NB4 (cell line): ENCODE results near the gene ZNF747.

Experiments used
- DNase-seq: peaks from one replicate; pipeline ENCODE4 v3.0.0; 2010; ENCODE audit warnings: low read depth
- H3K4me3 ChIP-seq: one replicate; pipeline ENCODE4 v1.5.1; 2011; ENCODE audit warnings: mild to moderate bottlenecking, low read depth, low read length, moderate library complexity
- CTCF ChIP-seq: IDR thresholded peaks from one replicate; pipeline ENCODE4 v1.5.1; 2012; ENCODE audit warnings: low read depth, low read length
- MAX ChIP-seq: IDR thresholded peaks from 2 replicates; pipeline ENCODE4 v1.6.1; 2011; ENCODE audit warnings: low read depth, low read length
- MYC ChIP-seq: IDR thresholded peaks from 2 replicates; pipeline ENCODE4 v1.6.1; 2011; ENCODE audit warnings: low read depth, low read length
- POLR2A ChIP-seq: IDR thresholded peaks from 2 replicates; pipeline ENCODE4 v1.6.1; 2011; ENCODE audit warnings: mild to moderate bottlenecking; ENCODE audit not compliant: insufficient read length; ENCODE audit errors: extremely low read depth

The ZNF747 gene

GRCh38 chr16:30509081-30509765 is 25.4 kb downstream of the ZNF747 start:
- TF ChIP-seq POLR2A (no peak), MYC (no peak), CTCF (no peak), MAX (no peak)
- DNase-seq = no peak
- no peak overlapping the region for H3K4me3 ChIP-seq

GRCh38 chr16:30503403-30504296 is 31.0 kb downstream of the ZNF747 start:
- DNase-seq = no peak
- TF ChIP-seq POLR2A (no peak), MAX (no peak), CTCF (no peak), MYC (no peak)
- H3K4me3 ChIP-seq = no peak overlapping the region

- no peak for DNase-seq
- no peak for TF ChIP-seq MAX
- no peak for TF ChIP-seq POLR2A
- TF ChIP-seq CTCF = no peak
- TF ChIP-seq MYC = no peak
- no peak overlapping the region for H3K4me3 ChIP-seq
These were observed 35.4 kb downstream of the ZNF747 start for GRCh38 chr16:30499284-30499683.

GRCh38 chr16:30494709-30495108 is 39.9 kb downstream of the ZNF747 start:
- no peak for DNase-seq
- no peak overlapping the region for H3K4me3 ChIP-seq
- TF ChIP-seq MYC (no peak), POLR2A (no peak), CTCF (no peak), MAX (no peak)

GRCh38 chr16:30493941-30494488 is 40.6 kb downstream of the ZNF747 start:
- no peak for DNase-seq
- H3K4me3 ChIP-seq = no peak overlapping the region
- TF ChIP-seq CTCF = no peak
- TF ChIP-seq MAX = no peak
- TF ChIP-seq POLR2A = no peak
- no peak for TF ChIP-seq MYC
